GM21381 (cell line): ENCODE results near the gene AADAC.
"Not testable (repeated sequence)": the region's sequence is repeated elsewhere in the genome, so short reads cannot be mapped to it uniquely, and the experiment has no call there.

Experiments
- ATAC-seq: cut with Tn5 transposase; IDR thresholded peaks from one replicate; pipeline ENCODE4 v1.9.1; 2021; ENCODE audit warnings: mild to moderate bottlenecking, moderate library complexity; ENCODE audit not compliant: unreplicated experiment

AADAC gene

GRCh38 chr3:151813799-151814198 is at the start of gene AADAC:
Gene AADAC, plus strand, starts transcription at chr3:151814116. Its CDS starts 47 bp downstream, at chr3:151814163.
- no peak for ATAC-seq

GRCh38 chr3:151764699-151765098 is 49.2 kb upstream of the AADAC start:
- not testable (repeated sequence) for ATAC-seq

GRCh38 chr3:151765685-151766084 is 48.2 kb upstream of the AADAC start:
- ATAC-seq = no peak

- ATAC-seq = no peak
Observed at GRCh38 chr3:151766454-151766853, 47.5 kb upstream of the AADAC start.

- no peak for ATAC-seq
Observed at GRCh38 chr3:151768393-151768930, 45.5 kb upstream of the AADAC start.

- ATAC-seq = no peak
Observed at GRCh38 chr3:151769175-151769574, 44.7 kb upstream of the AADAC start.

GRCh38 chr3:151770956-151771355 is 43.0 kb upstream of the AADAC start:
- no peak for ATAC-seq

GRCh38 chr3:151772825-151773480 is 41.0 kb upstream of the AADAC start:
- no peak for ATAC-seq

GRCh38 chr3:151774235-151774634 is 39.7 kb upstream of the AADAC start:
- ATAC-seq = no peak

- no peak for ATAC-seq
Observed at GRCh38 chr3:151774910-151775309, 39.0 kb upstream of the AADAC start.

- no peak for ATAC-seq
Observed at GRCh38 chr3:151775314-151776258, 38.3 kb upstream of the AADAC start.

- ATAC-seq = no peak
Observed at GRCh38 chr3:151776259-151776740, 37.6 kb upstream of the AADAC start.

GRCh38 chr3:151777880-151778279 is 36.0 kb upstream of the AADAC start:
- ATAC-seq = no peak

GRCh38 chr3:151787626-151788025 is 26.3 kb upstream of the AADAC start:
- ATAC-seq = no peak

- ATAC-seq = no peak
Observed at GRCh38 chr3:151788401-151788800, 25.5 kb upstream of the AADAC start.

GRCh38 chr3:151789853-151790463 is 24.0 kb upstream of the AADAC start:
- ATAC-seq = no peak

- ATAC-seq = not testable (repeated sequence)
Observed at GRCh38 chr3:151790763-151791162, 23.2 kb upstream of the AADAC start.

- no peak for ATAC-seq
Observed at GRCh38 chr3:151792411-151792810, 21.5 kb upstream of the AADAC start.

- no peak for ATAC-seq
Observed at GRCh38 chr3:151793636-151794035, 20.3 kb upstream of the AADAC start.

- no peak for ATAC-seq
Observed at GRCh38 chr3:151794080-151794479, 19.8 kb upstream of the AADAC start.

- ATAC-seq = no peak
Observed at GRCh38 chr3:151795276-151795675, 18.6 kb upstream of the AADAC start.
